Osteoblast (primary cell): ENCODE results near the gene REXO4. TPM values are rescaled to one million over a fixed set of nuclear protein-coding genes. Genes with fewer than 3 reads are reported as not detected.

Source experiments
- DNase-seq: peaks from one replicate; pipeline ENCODE4 v3.0.0; 2011; ENCODE audit warnings: low spot score, mixed read lengths; ENCODE audit not compliant: insufficient read length; ENCODE audit errors: missing footprints
- H2AFZ ChIP-seq: 2 replicates; pipeline ENCODE4 v1.6.0; 2011; ENCODE audit warnings: mild to moderate bottlenecking, low read length
- H3K27ac ChIP-seq: 2 replicates; pipeline ENCODE4 v1.5.1; 2011; ENCODE audit warnings: mild to moderate bottlenecking, low read depth, low read length, moderate library complexity
- H3K27me3 ChIP-seq: 2 replicates; pipeline ENCODE4 v1.6.0; 2012; ENCODE audit warnings: mild to moderate bottlenecking, control low read depth, inconsistent platforms, low read length, moderate library complexity; ENCODE audit not compliant: insufficient read depth
- H3K36me3 ChIP-seq: 2 replicates; pipeline ENCODE4 v1.5.1; 2011; ENCODE audit warnings: mild to moderate bottlenecking, low read length, control low read depth, moderate library complexity; ENCODE audit not compliant: insufficient read depth
- H3K4me1 ChIP-seq: 2 replicates; pipeline ENCODE4 v1.5.1; 2011; ENCODE audit warnings: mild to moderate bottlenecking, low read length, control low read depth, moderate library complexity; ENCODE audit not compliant: insufficient read depth
- H3K4me2 ChIP-seq: 2 replicates; pipeline ENCODE4 v1.6.0; 2011; ENCODE audit warnings: mild to moderate bottlenecking, low read length; ENCODE audit not compliant: insufficient read depth
- H3K4me3 ChIP-seq: fragments of 200-600 bp; sonication (generic); 3 replicates; pipeline ENCODE4 v1.5.1; 2012; ENCODE audit warnings: mild to moderate bottlenecking, low read length, inconsistent platforms; ENCODE audit not compliant: insufficient read depth
- H3K79me2 ChIP-seq: 2 replicates; pipeline ENCODE4 v1.6.0; 2012; ENCODE audit warnings: mild to moderate bottlenecking, low read length, control low read depth, inconsistent platforms; ENCODE audit not compliant: insufficient read depth
- H3K9me3 ChIP-seq: 2 replicates; pipeline ENCODE4 v1.5.1; 2011; ENCODE audit warnings: low read depth, low read length, control low read depth
- H4K20me1 ChIP-seq: 2 replicates; pipeline ENCODE4 v1.6.0; 2012; ENCODE audit warnings: mild to moderate bottlenecking, low read length, control low read depth; ENCODE audit not compliant: insufficient read depth
- CTCF ChIP-seq: IDR thresholded peaks from 2 replicates; pipeline ENCODE4 v1.5.1; 2011; ENCODE audit warnings: mild to moderate bottlenecking, low read depth, low read length, moderate library complexity; ENCODE audit errors: extremely low read depth
- total RNA-seq: library from RNA; depleted of rRNA; stranded (reverse); fragments of >200 nt; gene quantifications from 2 replicates; pipeline ENCODE4 v1.2.3, GENCODE V29; 2012

The REXO4 gene
- total RNA-seq, 1 donor = 11.9 TPM

- Histone ChIP-seq H3K36me3 (no peaks in the 10 kb centered on the region), H3K27me3 (no peaks in the 10 kb centered on the region), H3K4me3 (no peak overlapping the region), H3K79me2 (no peaks in the 10 kb centered on the region), H2AFZ (no peak overlapping the region), H3K4me2 (no peak overlapping the region), H3K9me3 (no peaks in the 10 kb centered on the region), H3K27ac (no peak overlapping the region), H3K4me1 (peaks cover 4% of the 10 kb centered on the region), H4K20me1 (peaks cover 21% of the 10 kb centered on the region)
- DNase-seq = no peak
- no peak for TF ChIP-seq CTCF
These were observed 46.2 kb upstream of the REXO4 start for GRCh38 chr9:133463864-133464615.

DNA sequence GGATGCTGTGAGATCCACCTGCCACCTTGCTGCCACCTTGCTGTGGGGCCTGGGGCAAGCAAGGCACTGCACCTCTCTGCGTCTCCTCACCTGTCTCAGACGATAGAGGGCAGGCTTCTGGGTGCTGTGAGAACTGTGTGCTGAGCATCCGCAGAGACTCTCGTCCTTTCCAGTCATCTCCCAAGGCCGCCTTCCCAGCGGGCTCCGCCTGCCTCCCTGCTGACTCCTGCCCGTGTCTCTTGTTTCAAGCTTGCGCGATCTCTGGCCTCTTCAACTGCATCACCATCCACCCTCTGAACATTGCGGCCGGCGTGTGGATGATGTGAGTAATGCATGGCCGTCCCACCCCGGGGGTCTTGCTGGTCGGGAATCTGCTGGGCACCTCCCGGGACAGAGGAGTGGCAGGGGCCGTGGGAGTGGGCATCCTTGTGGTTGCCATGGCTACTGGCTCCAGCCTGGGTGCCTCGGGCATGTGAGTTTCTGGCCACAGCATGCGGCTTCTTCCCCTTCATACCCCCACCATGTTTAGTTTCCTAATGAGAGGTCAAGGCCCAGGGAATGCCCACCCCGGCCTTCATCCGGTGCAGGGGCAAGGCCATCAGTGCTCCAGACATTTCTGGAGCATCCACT, 45.5 kb upstream of the REXO4 start:
- no peak overlapping the region for H3K4me2 ChIP-seq
- DNase-seq = no peak
- H3K27me3 ChIP-seq = no peaks in the 10 kb centered on the region
- no peaks in the 10 kb centered on the region for H3K9me3 ChIP-seq
- no peak overlapping the region for H3K27ac ChIP-seq
- no peak overlapping the region for H2AFZ ChIP-seq
- peaks cover 4% of the 10 kb centered on the region for H3K4me1 ChIP-seq
- no peak overlapping the region for H3K4me3 ChIP-seq
- H3K36me3 ChIP-seq = no peaks in the 10 kb centered on the region
- no peak for TF ChIP-seq CTCF
- peaks cover 21% of the 10 kb centered on the region for H4K20me1 ChIP-seq
- no peaks in the 10 kb centered on the region for H3K79me2 ChIP-seq

- no peak overlapping the region for H3K4me2 ChIP-seq
- H3K27ac ChIP-seq = no peak overlapping the region
- no peak for DNase-seq
- no peak overlapping the region for H3K4me3 ChIP-seq
- H4K20me1 ChIP-seq = peaks cover 21% of the 10 kb centered on the region
- H3K9me3 ChIP-seq = no peaks in the 10 kb centered on the region
- no peak overlapping the region for H2AFZ ChIP-seq
- H3K4me1 ChIP-seq = peaks cover 4% of the 10 kb centered on the region
- no peaks in the 10 kb centered on the region for H3K79me2 ChIP-seq
- no peaks in the 10 kb centered on the region for H3K27me3 ChIP-seq
- no peaks in the 10 kb centered on the region for H3K36me3 ChIP-seq
- TF ChIP-seq CTCF = no peak
These were observed 44.2 kb upstream of the REXO4 start for GRCh38 chr9:133461975-133462374.

DNA sequence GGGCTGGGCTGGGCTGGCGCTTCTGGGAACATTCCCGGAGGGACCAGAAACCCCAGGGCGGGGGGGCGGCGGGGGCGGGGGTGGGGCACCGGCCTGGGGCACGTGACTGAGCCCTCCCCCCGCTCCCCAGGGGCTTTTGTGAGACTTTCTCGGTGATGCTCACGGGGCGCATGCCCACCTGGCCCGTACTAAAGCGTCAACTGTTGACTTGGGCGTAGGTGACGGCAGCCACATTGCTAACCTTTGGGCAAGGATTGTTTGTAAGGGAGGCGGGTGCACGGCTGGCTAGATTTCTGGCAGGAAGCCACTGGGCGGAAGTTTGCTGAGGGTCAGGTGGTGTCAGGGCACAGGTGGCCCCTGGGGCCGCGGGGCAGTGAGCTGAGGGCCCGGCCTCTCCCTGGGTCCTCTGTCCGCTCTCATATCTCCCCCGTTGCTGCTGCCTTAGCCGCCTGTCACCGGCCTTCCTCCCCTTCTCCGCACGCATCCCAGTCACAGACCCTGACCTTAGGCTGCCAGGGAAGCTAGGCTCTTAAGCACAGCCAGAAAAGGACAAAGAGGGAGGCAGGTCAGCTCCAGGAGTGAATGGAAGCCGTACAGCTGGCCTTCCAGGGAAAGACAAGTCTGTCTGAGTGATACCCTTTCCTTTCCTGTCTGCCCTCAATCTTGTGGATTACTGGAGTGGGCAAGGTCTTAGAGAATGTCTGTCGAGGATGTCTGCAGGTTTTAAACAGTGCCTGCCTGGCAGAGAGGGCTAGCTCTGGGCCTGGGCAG, 42.8 kb upstream of the REXO4 start:
- DNase-seq = peak; percentile 92
- Histone ChIP-seq H3K27me3 (no peaks in the 10 kb centered on the region), H4K20me1 (peaks cover 21% of the 10 kb centered on the region), H3K4me1 (peaks cover 4% of the 10 kb centered on the region), H3K27ac (no peak overlapping the region), H3K79me2 (no peaks in the 10 kb centered on the region), H3K9me3 (no peaks in the 10 kb centered on the region), H3K4me2 (peak overlapping the region; percentile 88), H2AFZ (no peak overlapping the region), H3K4me3 (peak overlapping the region; percentile 93), H3K36me3 (no peaks in the 10 kb centered on the region)
- no peak for TF ChIP-seq CTCF
